ENCODE data around the gene ADGRB3. TPM values are rescaled to one million over a fixed set of nuclear protein-coding genes. Genes with fewer than 3 reads are reported as not detected.
A peak's percentile ranks its signal among the peaks of the same experiment; 100 is the strongest.

Gene ADGRB3
- total RNA-seq, 4 donors from 2014 or later = 3.9 to 9.8 (median 7.2) TPM

DNA sequence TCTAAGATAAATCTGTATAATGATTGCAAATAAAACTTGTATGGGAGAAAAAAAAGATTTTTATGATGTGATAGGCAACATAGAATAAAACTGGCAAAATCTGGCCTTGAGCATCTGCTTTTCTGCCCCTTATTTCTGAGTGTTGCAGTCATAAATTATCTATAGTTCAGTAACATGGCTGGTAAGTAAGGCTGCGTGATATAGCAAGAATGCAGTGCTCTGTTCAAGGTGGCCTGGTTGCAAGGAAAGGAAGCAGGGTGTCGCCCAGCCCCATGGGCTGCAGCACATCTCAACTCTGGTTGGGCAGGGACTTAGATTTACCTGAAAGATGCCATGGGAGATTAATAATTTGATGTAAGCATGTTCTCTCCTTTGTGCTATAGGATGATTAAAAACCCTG is 582.3 kb downstream of the ADGRB3 start:
- H3K27ac ChIP-seq = no peak overlapping the region
- H3K4me3 ChIP-seq = no peak overlapping the region
- no peak for ATAC-seq
- no peaks in the 10 kb centered on the region for H3K27me3 ChIP-seq
- WGBS, 2 donors (ENCODE audit: low coverage in 1 of 2) = 81 to 94% methylated on average over 2 of the region's 2 CpGs
- TF ChIP-seq POLR2A (IDR thresholded peaks at IDR 0.05) (no peak), EP300 (IDR thresholded peaks at IDR 0.05) (no peak), POLR2AphosphoS5 (IDR thresholded peaks at IDR 0.05) (no peak)
- TF ChIP-seq, protein P1, sequence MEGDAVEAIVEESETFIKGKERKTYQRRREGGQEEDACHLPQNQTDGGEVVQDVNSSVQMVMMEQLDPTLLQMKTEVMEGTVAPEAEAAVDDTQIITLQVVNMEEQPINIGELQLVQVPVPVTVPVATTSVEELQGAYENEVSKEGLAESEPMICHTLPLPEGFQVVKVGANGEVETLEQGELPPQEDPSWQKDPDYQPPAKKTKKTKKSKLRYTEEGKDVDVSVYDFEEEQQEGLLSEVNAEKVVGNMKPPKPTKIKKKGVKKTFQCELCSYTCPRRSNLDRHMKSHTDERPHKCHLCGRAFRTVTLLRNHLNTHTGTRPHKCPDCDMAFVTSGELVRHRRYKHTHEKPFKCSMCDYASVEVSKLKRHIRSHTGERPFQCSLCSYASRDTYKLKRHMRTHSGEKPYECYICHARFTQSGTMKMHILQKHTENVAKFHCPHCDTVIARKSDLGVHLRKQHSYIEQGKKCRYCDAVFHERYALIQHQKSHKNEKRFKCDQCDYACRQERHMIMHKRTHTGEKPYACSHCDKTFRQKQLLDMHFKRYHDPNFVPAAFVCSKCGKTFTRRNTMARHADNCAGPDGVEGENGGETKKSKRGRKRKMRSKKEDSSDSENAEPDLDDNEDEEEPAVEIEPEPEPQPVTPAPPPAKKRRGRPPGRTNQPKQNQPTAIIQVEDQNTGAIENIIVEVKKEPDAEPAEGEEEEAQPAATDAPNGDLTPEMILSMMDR (IDR thresholded peaks at IDR 0.05) = no peak
- no peaks in the 10 kb centered on the region for H3K9me3 ChIP-seq
- H3K4me1 ChIP-seq = no peaks in the 10 kb centered on the region
- no peaks in the 10 kb centered on the region for H3K36me3 ChIP-seq

DNA sequence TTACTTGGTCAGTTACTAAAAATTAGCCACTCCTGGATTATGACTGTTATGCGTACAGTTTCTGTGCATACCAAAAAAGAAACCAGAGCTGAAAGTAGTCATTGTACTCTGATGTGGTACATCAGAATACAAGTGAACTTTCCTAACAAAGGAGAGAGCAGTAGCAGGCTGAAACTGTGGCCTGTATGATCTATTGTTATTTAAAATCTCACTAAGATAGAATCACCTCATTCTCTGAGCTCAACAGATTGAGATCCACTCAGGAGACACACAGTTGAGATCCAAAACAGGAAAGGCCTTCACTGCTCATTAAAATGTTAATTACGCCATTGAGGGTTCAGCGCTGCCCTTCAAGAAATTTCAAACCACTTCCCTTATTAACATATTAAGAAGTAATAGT is 585.3 kb downstream of the ADGRB3 start:
- H3K36me3 ChIP-seq = no peaks in the 10 kb centered on the region
- H3K27ac ChIP-seq = no peak overlapping the region
- ATAC-seq = no peak
- no peak overlapping the region for H3K4me3 ChIP-seq
- H3K27me3 ChIP-seq = no peaks in the 10 kb centered on the region
- WGBS, 2 donors (ENCODE audit: low coverage in 1 of 2) = 91 to 98% methylated on average over 3 of the region's 3 CpGs
- H3K4me1 ChIP-seq = no peaks in the 10 kb centered on the region
- TF ChIP-seq POLR2AphosphoS5 (IDR thresholded peaks at IDR 0.05) (no peak), EP300 (IDR thresholded peaks at IDR 0.05) (no peak), POLR2A (IDR thresholded peaks at IDR 0.05) (no peak)
- TF ChIP-seq, protein P1 (IDR thresholded peaks at IDR 0.05) = no peak
- H3K9me3 ChIP-seq = no peaks in the 10 kb centered on the region

DNA sequence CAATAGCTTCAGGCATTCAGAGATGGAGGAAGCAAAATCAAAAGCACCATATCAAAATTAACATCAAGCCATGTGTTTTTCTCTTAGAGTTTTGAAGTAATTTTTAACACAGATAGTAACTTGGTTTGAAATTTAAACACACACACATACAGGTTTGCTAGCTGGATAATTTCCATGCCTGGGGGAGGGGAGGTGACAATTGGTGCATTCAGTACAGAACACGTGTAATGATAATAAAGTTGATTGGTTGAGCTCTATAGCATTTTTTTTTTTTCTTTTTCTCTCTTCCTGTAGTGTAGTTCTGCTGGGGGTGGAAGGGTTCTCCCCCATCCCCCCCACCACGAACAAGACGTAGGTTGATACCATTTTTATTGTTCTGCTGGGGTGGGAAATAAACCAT is 596.9 kb downstream of the ADGRB3 start:
- Histone ChIP-seq H3K36me3 (no peaks in the 10 kb centered on the region), H3K27ac (no peak overlapping the region), H3K4me1 (peaks cover 0 to 5% (median 0%) of the 10 kb centered on the region in 3 donors), H3K9me3 (no peaks in the 10 kb centered on the region), H3K27me3 (no peaks in the 10 kb centered on the region), H3K4me3 (no peak overlapping the region)
- TF ChIP-seq POLR2A (IDR thresholded peaks at IDR 0.05) (no peak), POLR2AphosphoS5 (IDR thresholded peaks at IDR 0.05) (no peak), EP300 (IDR thresholded peaks at IDR 0.05) (no peak)
- TF ChIP-seq, protein P1 (IDR thresholded peaks at IDR 0.05) = no peak
- 41% methylated on average over 2 to 3 of the region's 3 CpGs for WGBS, 2 donors (ENCODE audit: low coverage in 1 of 2)
- ATAC-seq = no peak

DNA sequence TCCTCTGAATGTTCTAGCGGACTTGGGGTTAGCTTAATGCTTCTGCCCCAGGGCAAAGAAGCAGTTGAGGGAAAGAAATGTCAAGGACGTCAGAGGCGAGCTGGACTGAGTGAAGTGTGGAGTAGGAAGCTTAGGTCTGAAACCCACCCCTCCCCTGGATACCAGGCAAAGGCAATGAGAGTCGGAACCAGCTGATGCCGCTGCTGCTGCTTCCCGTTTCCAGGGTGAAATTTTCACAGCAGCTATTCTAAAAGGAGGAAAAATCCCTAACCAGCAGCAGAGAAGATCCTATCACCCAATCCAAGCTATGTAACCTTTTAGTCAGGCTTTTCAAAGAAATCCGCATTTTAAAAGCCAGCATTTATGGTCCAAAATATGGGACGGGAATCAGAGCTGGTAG is 597.4 kb downstream of the ADGRB3 start:
- TF ChIP-seq POLR2AphosphoS5 (IDR thresholded peaks at IDR 0.05) (no peak), POLR2A (IDR thresholded peaks at IDR 0.05) (no peak), EP300 (IDR thresholded peaks at IDR 0.05) (no peak)
- TF ChIP-seq, protein P1 (IDR thresholded peaks at IDR 0.05) = no peak
- WGBS, 2 donors (ENCODE audit: low coverage in 1 of 2) = 10 to 24% methylated on average over 2 to 6 of the region's 8 CpGs
- Histone ChIP-seq H3K27me3 (no peaks in the 10 kb centered on the region), H3K36me3 (no peaks in the 10 kb centered on the region), H3K9me3 (no peaks in the 10 kb centered on the region), H3K4me1 (peaks cover 0 to 5% (median 0%) of the 10 kb centered on the region in 3 donors), H3K4me3 (no peak overlapping the region), H3K27ac (no peak overlapping the region)
- no peak for ATAC-seq

DNA sequence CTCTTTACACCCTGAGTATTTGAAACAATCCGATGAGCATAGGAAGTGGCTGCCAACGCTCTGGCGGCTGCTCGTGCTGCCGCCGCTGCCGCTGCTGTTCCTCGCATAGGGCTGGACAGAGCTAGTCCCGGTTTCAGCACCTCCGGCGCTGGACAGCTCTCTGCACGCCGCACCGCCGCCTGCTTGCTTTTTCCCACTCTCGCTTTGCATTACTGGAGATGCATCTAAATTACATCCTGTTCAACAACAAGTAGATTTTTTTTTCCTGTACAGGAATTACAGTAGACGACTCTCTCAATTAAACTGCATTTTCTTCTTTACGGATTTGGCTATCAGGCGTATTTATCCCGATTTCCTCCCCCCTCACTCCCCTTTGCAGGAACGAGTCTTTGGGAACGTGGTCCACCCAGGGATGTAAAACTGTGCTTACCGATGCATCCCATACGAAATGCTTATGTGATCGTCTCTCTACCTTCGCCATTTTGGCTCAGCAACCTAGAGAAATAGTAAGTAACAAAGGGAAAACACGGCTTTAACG is 597.9 kb downstream of the ADGRB3 start:
- Histone ChIP-seq H3K4me1 (peaks cover 0 to 5% (median 0%) of the 10 kb centered on the region in 3 donors), H3K27ac (no peak overlapping the region), H3K9me3 (no peaks in the 10 kb centered on the region), H3K36me3 (no peaks in the 10 kb centered on the region), H3K27me3 (no peaks in the 10 kb centered on the region), H3K4me3 (no peak overlapping the region)
- ATAC-seq = peak; percentile 84
- WGBS, 2 donors (ENCODE audit: low coverage in 1 of 2) = 4 to 8% methylated on average over 19 to 28 of the region's 28 CpGs
- TF ChIP-seq, protein P1 (IDR thresholded peaks at IDR 0.05) = peak in 1 of 4 experiments; percentile 25
- TF ChIP-seq POLR2AphosphoS5 (IDR thresholded peaks at IDR 0.05) = no peak
